CD4-positive, CD25-positive, alpha-beta regulatory T cell (primary cell): ENCODE measurements around the gene TPCN1. TPM values are rescaled to one million over a fixed set of nuclear protein-coding genes. Genes with fewer than 3 reads are reported as not detected.

Experiments
- ATAC-seq, 2 donors: fragments of 150-1000 bp; cut with Tn5 transposase; one replicate each; pipeline ENCODE4 v1.10.0; 2021; ENCODE audit warnings: low read depth in 2 of 2, moderate number of reproducible peaks in 2 of 2, moderate library complexity in 1 of 2
- DNase-seq, 3 donors: peaks; one replicate each; pipeline versions ENCODE4 v3.0.0 to v3.0.0-alpha.2; 2012 to 2022; ENCODE audit warnings: mixed read lengths in 1 of 3
- H3K27ac ChIP-seq: one replicate; pipeline ENCODE4 v1.7.0; 2013; ENCODE audit warnings: mild to moderate bottlenecking, low read length; ENCODE audit not compliant: insufficient read depth, poor library complexity, severe bottlenecking
- H3K27me3 ChIP-seq: one replicate; pipeline ENCODE4 v1.7.0; 2013; ENCODE audit warnings: low read length; ENCODE audit not compliant: control insufficient read depth, insufficient read depth
- H3K36me3 ChIP-seq: one replicate; pipeline ENCODE4 v1.7.0; 2013; ENCODE audit warnings: mild to moderate bottlenecking, low read length, moderate library complexity; ENCODE audit not compliant: control insufficient read depth, insufficient read depth
- H3K4me1 ChIP-seq: 2 replicates; pipeline ENCODE4 v1.7.0; 2013; ENCODE audit warnings: mild to moderate bottlenecking, low read length; ENCODE audit not compliant: insufficient read depth, control insufficient read depth, poor library complexity, severe bottlenecking
- H3K4me3 ChIP-seq: one replicate; pipeline ENCODE4 v1.7.0; 2013; ENCODE audit warnings: low read depth, mild to moderate bottlenecking, low read length, moderate library complexity
- H3K9me3 ChIP-seq, 2 experiments: 1 replicate in 1 of 2; 2 replicates in 1 of 2; pipeline ENCODE4 v1.7.0; 2013; ENCODE audit warnings: low read length in 2 of 2, mild to moderate bottlenecking in 1 of 2, moderate library complexity in 1 of 2; ENCODE audit not compliant: control insufficient read depth in 2 of 2
- H3K27ac Mint-ChIP-seq, 3 donors: one replicate each; pipeline ENCODE4 v1.8.0; 2020 to 2022; ENCODE audit warnings: mild to moderate bottlenecking in 3 of 3, mixed read lengths in 3 of 3, moderate library complexity in 2 of 3
- H3K27me3 Mint-ChIP-seq: one replicate; pipeline ENCODE4 v1.8.0; 2022; ENCODE audit warnings: mild to moderate bottlenecking, mixed read lengths
- H3K36me3 Mint-ChIP-seq: one replicate; pipeline ENCODE4 v1.8.0; 2020; ENCODE audit warnings: mixed read lengths
- H3K4me1 Mint-ChIP-seq, 4 donors: one replicate each; pipeline ENCODE4 v1.8.0; 2020 to 2022; ENCODE audit warnings: mixed read lengths in 4 of 4, mild to moderate bottlenecking in 1 of 4
- H3K4me3 Mint-ChIP-seq, 4 donors: one replicate each; pipeline ENCODE4 v1.8.0; 2020 to 2022; ENCODE audit warnings: mild to moderate bottlenecking in 4 of 4, mixed read lengths in 4 of 4, moderate library complexity in 3 of 4
- H3K9me3 Mint-ChIP-seq, 7 donors: one replicate each; pipeline ENCODE4 v1.8.0; 2020 to 2022; ENCODE audit warnings: mixed read lengths in 7 of 7, mild to moderate bottlenecking in 3 of 7, moderate library complexity in 2 of 7
- polyA plus RNA-seq, 4 donors: library from polyadenylated mRNA; unstranded; fragments of 300-500 nt; fragmentation: Illumina TruSeq; gene quantifications; one replicate each; pipeline ENCODE4 v1.2.3, GENCODE V29; 2021
- total RNA-seq: library from RNA; stranded (reverse); gene quantifications from one replicate; pipeline ENCODE4 v1.2.3, GENCODE V29; 2022

Gene TPCN1
- total and polyA plus RNA-seq, 5 donors from 2014 or later: 5.2 to 44.9 (median 8.4) TPM

GRCh38 chr12:113181975-113182374, 39.3 kb upstream of the TPCN1 start:
- no peak for ATAC-seq
- no peaks in the 10 kb centered on the region for H3K27me3 Mint-ChIP-seq
- H3K27me3 ChIP-seq: no peaks in the 10 kb centered on the region
- peak overlapping the region in 2 of 4 donors; percentile 18 to 40 for H3K4me3 Mint-ChIP-seq
- H3K36me3 Mint-ChIP-seq: peaks cover 24% of the 10 kb centered on the region
- no peaks in the 10 kb centered on the region for H3K9me3 Mint-ChIP-seq
- H3K27ac ChIP-seq: no peak overlapping the region
- H3K27ac Mint-ChIP-seq: peak overlapping the region in 1 of 3 donors; percentile 67
- H3K4me1 ChIP-seq: peaks cover 33% of the 10 kb centered on the region
- H3K4me1 Mint-ChIP-seq: peaks cover 6 to 50% (median 16%) of the 10 kb centered on the region in 4 donors
- peaks cover 47% of the 10 kb centered on the region for H3K36me3 ChIP-seq
- no peak overlapping the region for H3K4me3 ChIP-seq
- no peaks in the 10 kb centered on the region for H3K9me3 ChIP-seq
- no peak for DNase-seq

- ATAC-seq (no peak), DNase-seq (no peak)
- Mint-ChIP-seq H3K4me1 (peaks cover 6 to 57% (median 22%) of the 10 kb centered on the region in 4 donors), H3K4me3 (peak overlapping the region; percentile 44 to 96 (median 64)), H3K27me3 (no peaks in the 10 kb centered on the region), H3K9me3 (no peaks in the 10 kb centered on the region), H3K36me3 (peaks cover 14% of the 10 kb centered on the region), H3K27ac (peak overlapping the region in 2 of 3 donors; percentile 58 to 85)
- Histone ChIP-seq H3K36me3 (peaks cover 35% of the 10 kb centered on the region), H3K27me3 (no peaks in the 10 kb centered on the region), H3K27ac (no peak overlapping the region), H3K4me1 (peaks cover 38% of the 10 kb centered on the region), H3K4me3 (peak overlapping the region; percentile 38), H3K9me3 (no peaks in the 10 kb centered on the region)
Measured at GRCh38 chr12:113183030-113183589, 38.2 kb upstream of the TPCN1 start.

GRCh38 chr12:113184098-113184899, 37.0 kb upstream of the TPCN1 start:
- H3K27me3 ChIP-seq: no peaks in the 10 kb centered on the region
- Mint-ChIP-seq H3K9me3 (no peaks in the 10 kb centered on the region), H3K27ac (peak overlapping the region; percentile 95 to 96 (median 96)), H3K4me3 (peak overlapping the region; percentile 90 to 97 (median 96)), H3K36me3 (peaks cover 11% of the 10 kb centered on the region), H3K27me3 (no peaks in the 10 kb centered on the region), H3K4me1 (peaks cover 6 to 65% (median 23%) of the 10 kb centered on the region in 4 donors)
- peak overlapping the region; percentile 95 for H3K27ac ChIP-seq
- peaks cover 38% of the 10 kb centered on the region for H3K4me1 ChIP-seq
- H3K36me3 ChIP-seq: peaks cover 26% of the 10 kb centered on the region
- peak overlapping the region; percentile 92 for H3K4me3 ChIP-seq
- DNase-seq (no peak), ATAC-seq (peak; percentile 65 to 66)
- no peaks in the 10 kb centered on the region for H3K9me3 ChIP-seq

- DNase-seq (peak; percentile 83 to 95 (median 93)), ATAC-seq (peak; percentile 80 to 82)
- Mint-ChIP-seq H3K36me3 (peaks cover 5% of the 10 kb centered on the region), H3K27ac (peak overlapping the region; percentile 95 to 96 (median 96)), H3K4me1 (peaks cover 6 to 65% (median 24%) of the 10 kb centered on the region in 4 donors), H3K4me3 (peak overlapping the region; percentile 90 to 97 (median 96)), H3K9me3 (no peaks in the 10 kb centered on the region), H3K27me3 (no peaks in the 10 kb centered on the region)
- Histone ChIP-seq H3K4me1 (peaks cover 38% of the 10 kb centered on the region), H3K4me3 (peak overlapping the region; percentile 92), H3K27ac (peak overlapping the region; percentile 95), H3K36me3 (peaks cover 21% of the 10 kb centered on the region), H3K27me3 (no peaks in the 10 kb centered on the region), H3K9me3 (no peaks in the 10 kb centered on the region)
Measured at GRCh38 chr12:113184900-113185179, 36.4 kb upstream of the TPCN1 start.

GRCh38 chr12:113185180-113186032, 35.9 kb upstream of the TPCN1 start, which contains the start of the genes DDX54 and RITA1:
DDX54 (minus strand) TSS chr12:113185478; CDS start chr12:113185451, 27 bp downstream.
RITA1 (plus strand) TSS chr12:113185721; CDS start chr12:113186747, 1,026 bp downstream.
- H3K27me3 ChIP-seq: no peaks in the 10 kb centered on the region
- H3K4me3 Mint-ChIP-seq: peak within 1 kb of the TSS; percentile 90 to 97 (median 96)
- H3K4me1 ChIP-seq: peaks cover 38% of the 10 kb centered on the region
- peak within 1 kb of the TSS; percentile 95 for H3K27ac ChIP-seq
- peaks cover 15% of the 10 kb centered on the region for H3K36me3 ChIP-seq
- DNase-seq (peak; percentile 70 to 89 (median 84)), ATAC-seq (peak; percentile 62 to 64)
- H3K9me3 Mint-ChIP-seq: no peaks in the 10 kb centered on the region
- no peaks in the 10 kb centered on the region for H3K9me3 ChIP-seq
- peak within 1 kb of the TSS; percentile 95 to 96 (median 96) for H3K27ac Mint-ChIP-seq
- H3K36me3 Mint-ChIP-seq: no peaks in the 10 kb centered on the region
- peak within 1 kb of the TSS; percentile 92 for H3K4me3 ChIP-seq
- no peaks in the 10 kb centered on the region for H3K27me3 Mint-ChIP-seq
- H3K4me1 Mint-ChIP-seq: peaks cover 6 to 61% (median 24%) of the 10 kb centered on the region in 4 donors

GRCh38 chr12:113186033-113186365, 35.3 kb upstream of the TPCN1 start:
- peak overlapping the region; percentile 87 for H3K4me3 ChIP-seq
- DNase-seq (peak in 1 of 3 donors; percentile 45), ATAC-seq (no peak)
- no peaks in the 10 kb centered on the region for H3K9me3 ChIP-seq
- peak overlapping the region; percentile 95 for H3K27ac ChIP-seq
- peak overlapping the region; percentile 9 to 96 (median 92) for H3K27ac Mint-ChIP-seq
- H3K4me3 Mint-ChIP-seq: peak overlapping the region; percentile 90 to 97 (median 96)
- no peaks in the 10 kb centered on the region for H3K27me3 ChIP-seq
- H3K27me3 Mint-ChIP-seq: no peaks in the 10 kb centered on the region
- H3K4me1 Mint-ChIP-seq: peaks cover 6 to 59% (median 24%) of the 10 kb centered on the region in 4 donors
- no peaks in the 10 kb centered on the region for H3K9me3 Mint-ChIP-seq
- H3K36me3 ChIP-seq: peaks cover 15% of the 10 kb centered on the region
- peaks cover 3% of the 10 kb centered on the region for H3K36me3 Mint-ChIP-seq
- H3K4me1 ChIP-seq: peaks cover 38% of the 10 kb centered on the region

- Mint-ChIP-seq H3K4me1 (peaks cover 6 to 54% (median 24%) of the 10 kb centered on the region in 4 donors), H3K27ac (peak overlapping the region; percentile 20 to 96 (median 92)), H3K9me3 (no peaks in the 10 kb centered on the region), H3K4me3 (peak overlapping the region; percentile 90 to 97 (median 96)), H3K36me3 (peaks cover 6% of the 10 kb centered on the region), H3K27me3 (no peaks in the 10 kb centered on the region)
- no peak for DNase-seq
- ATAC-seq: no peak
- no peaks in the 10 kb centered on the region for H3K27me3 ChIP-seq
- H3K4me1 ChIP-seq: peaks cover 38% of the 10 kb centered on the region
- H3K4me3 ChIP-seq: peak overlapping the region; percentile 87
- H3K9me3 ChIP-seq: no peaks in the 10 kb centered on the region
- H3K36me3 ChIP-seq: peaks cover 17% of the 10 kb centered on the region
- no peak overlapping the region for H3K27ac ChIP-seq
Measured at GRCh38 chr12:113186666-113187325, 34.5 kb upstream of the TPCN1 start.
